IMR-90 (cell line): Measurements from ENCODE around the gene RBPJ. TPM values are rescaled to one million over a fixed set of nuclear protein-coding genes. Genes with fewer than 3 reads are reported as not detected.

Source experiments
- ATAC-seq: fragments of 200-7000 bp; cut with Tn5 transposase; 2 replicates; pipeline ENCODE4 v1.9.1; 2020; ENCODE audit warnings: low read depth, mild to moderate bottlenecking, moderate library complexity
- BruUV-seq: library from RNA; stranded (reverse); fragments of 400-500 nt; replicated peaks from 2 replicates; lab custom pipeline; 2021; lab: Mats Ljungman, UMichigan
- CTCF ChIA-PET: fragments of 300-600 bp; formaldehyde crosslinking; extraction: SDS; loops from one replicate; lab custom pipeline; 2021; ENCODE audit warnings: antibody characterized with exemption; lab: Yijun Ruan, JAX
- POLR2A ChIA-PET: fragments of 300-600 bp; sonication (Branson Sonifier 250); formaldehyde crosslinking; loops from one replicate; lab custom pipeline; 2022; ENCODE audit warnings: antibody characterized with exemption; ENCODE audit not compliant: unreplicated experiment; lab: Charles Lee
- DNase-seq: peaks from one replicate; pipeline ENCODE4 v3.0.0; 2013
- H2AFZ ChIP-seq: replicated peaks from 2 replicates; pipeline ENCODE3; 2013; ENCODE audit warnings: low read length, mild to moderate bottlenecking; ENCODE audit not compliant: poor library complexity
- H2AK5ac ChIP-seq: 2 replicates; pipeline ENCODE4 v1.6.1; 2013; ENCODE audit warnings: low read depth, low read length, inconsistent platforms
- H2AK9ac ChIP-seq: replicated peaks from 2 replicates; pipeline ENCODE3; 2013; ENCODE audit warnings: mild to moderate bottlenecking, low read depth, low read length, moderate library complexity; ENCODE audit not compliant: poor library complexity
- H2BK120ac ChIP-seq: 2 replicates; pipeline ENCODE4 v1.6.1; 2013; ENCODE audit warnings: low read depth, low read length, inconsistent platforms
- H2BK15ac ChIP-seq: 3 replicates; pipeline ENCODE4 v1.6.1; 2013; ENCODE audit warnings: low read depth, low read length, inconsistent platforms
- H2BK20ac ChIP-seq: 2 replicates; pipeline ENCODE4 v1.6.1; 2013; ENCODE audit warnings: low read depth, mild to moderate bottlenecking, inconsistent platforms, low read length, moderate library complexity
- H2BK5ac ChIP-seq: 2 replicates; pipeline ENCODE4 v1.6.1; 2013; ENCODE audit warnings: mild to moderate bottlenecking, low read depth, low read length, inconsistent platforms; ENCODE audit not compliant: poor library complexity, severe bottlenecking
- H3K14ac ChIP-seq: replicated peaks from 2 replicates; pipeline ENCODE4 v1.6.1; 2013; ENCODE audit warnings: low read depth, low read length, inconsistent platforms
- H3K18ac ChIP-seq: 2 replicates; pipeline ENCODE4 v1.6.1; 2013; ENCODE audit warnings: low read depth, low read length, control low read depth
- H3K23ac ChIP-seq: 2 replicates; pipeline ENCODE4 v1.6.1; 2013; ENCODE audit warnings: low read depth, low read length, inconsistent platforms
- H3K27ac ChIP-seq: 2 replicates; pipeline ENCODE4 v1.5.1; 2013; ENCODE audit warnings: mild to moderate bottlenecking, control low read depth, low read length; ENCODE audit not compliant: insufficient read depth
- H3K27me3 ChIP-seq: 2 replicates; pipeline ENCODE4 v1.6.1; 2013; ENCODE audit warnings: low read length; ENCODE audit not compliant: control insufficient read depth, insufficient read depth
- H3K36me3 ChIP-seq: 2 replicates; pipeline ENCODE4 v1.6.1; 2013; ENCODE audit warnings: low read length, mixed read lengths; ENCODE audit not compliant: control insufficient read depth, insufficient read depth
- H3K4ac ChIP-seq: 2 replicates; pipeline ENCODE4 v1.6.1; 2013; ENCODE audit warnings: low read depth, low read length, inconsistent platforms
- H3K4me1 ChIP-seq: 2 replicates; pipeline ENCODE4 v1.6.1; 2013; ENCODE audit warnings: low read length, mixed read lengths; ENCODE audit not compliant: control insufficient read depth, insufficient read depth
- H3K4me2 ChIP-seq: 2 replicates; pipeline ENCODE4 v1.6.1; 2013; ENCODE audit warnings: low read depth, mild to moderate bottlenecking, control low read depth, low read length, moderate library complexity
- H3K4me3 ChIP-seq: 2 replicates; pipeline ENCODE4 v1.5.1; 2013; ENCODE audit warnings: low read depth, mild to moderate bottlenecking, control low read depth, low read length, moderate library complexity; ENCODE audit not compliant: insufficient read depth
- H3K56ac ChIP-seq: 2 replicates; pipeline ENCODE4 v1.6.1; 2013; ENCODE audit warnings: low read length, inconsistent platforms; ENCODE audit not compliant: insufficient read depth; ENCODE audit errors: extremely low read depth
- H3K79me1 ChIP-seq, 2 experiments: 2 replicates each; pipeline ENCODE4 v1.6.1; 2013; ENCODE audit warnings: low read length in 2 of 2, inconsistent platforms in 1 of 2, low read depth in 1 of 2
- H3K9ac ChIP-seq: 2 replicates; pipeline ENCODE4 v1.6.1; 2013; ENCODE audit warnings: low read depth, low read length, control low read depth
- H3K9me1 ChIP-seq: 2 replicates; pipeline ENCODE4 v1.6.1; 2013; ENCODE audit warnings: low read length, inconsistent platforms; ENCODE audit not compliant: insufficient read depth
- H3K9me3 ChIP-seq: 2 replicates; pipeline ENCODE4 v1.6.1; 2013; ENCODE audit warnings: low read length; ENCODE audit not compliant: control insufficient read depth, insufficient read depth
- H4K20me1 ChIP-seq: 2 replicates; pipeline ENCODE4 v1.6.1; 2013; ENCODE audit warnings: low read length, inconsistent platforms; ENCODE audit not compliant: insufficient read depth
- H4K5ac ChIP-seq: 2 replicates; pipeline ENCODE4 v1.6.1; 2013; ENCODE audit warnings: mild to moderate bottlenecking, low read depth, low read length, control low read depth
- H4K8ac ChIP-seq, 2 experiments: 2 replicates each; pipeline ENCODE4 v1.6.1; 2013; ENCODE audit warnings: low read depth in 2 of 2, low read length in 2 of 2, control low read depth in 1 of 2, inconsistent platforms in 1 of 2
- H4K91ac ChIP-seq: 2 replicates; pipeline ENCODE4 v1.6.1; 2013; ENCODE audit warnings: low read depth, low read length, inconsistent platforms; ENCODE audit not compliant: insufficient read depth
- BHLHE40 ChIP-seq: fragments of 150-350 bp; IDR thresholded peaks from 2 replicates; pipeline ENCODE4 v1.6.1; 2016; ENCODE audit warnings: mild to moderate bottlenecking, low read depth, low read length
- FOS ChIP-seq: fragments of 150-350 bp; IDR thresholded peaks from 2 replicates; pipeline ENCODE4 v1.6.1; 2016; ENCODE audit warnings: low read depth, low read length
- MAFK ChIP-seq: IDR thresholded peaks from 2 replicates; pipeline ENCODE4 v1.6.1; 2012; ENCODE audit warnings: low read depth, low read length, improper control_type of control experiment
- MAZ ChIP-seq: IDR thresholded peaks from 2 replicates; pipeline ENCODE4 v1.6.1; 2012; ENCODE audit warnings: low read depth, mild to moderate bottlenecking, low read length, improper control_type of control experiment, moderate library complexity, borderline replicate concordance
- MXI1 ChIP-seq: IDR thresholded peaks from 2 replicates; pipeline ENCODE4 v1.6.1; 2012; ENCODE audit warnings: low read depth, mild to moderate bottlenecking, low read length, moderate library complexity, borderline replicate concordance
- RAD21 ChIP-seq: IDR thresholded peaks from 2 replicates; pipeline ENCODE4 v1.6.1; 2012; ENCODE audit warnings: low read length, improper control_type of control experiment
- RFX5 ChIP-seq: IDR thresholded peaks from 2 replicates; pipeline ENCODE4 v1.8.0; 2012; ENCODE audit warnings: low read depth, mild to moderate bottlenecking, low read length, moderate library complexity
- WGBS, 2 experiments: methylation state at CpG; one replicate each; pipeline versions ENCODE4 v1.1.5 to v1.1.7; 2013; ENCODE audit warnings: missing lambda C conversion rate in 2 of 2; ENCODE audit not compliant: insufficient read length in 1 of 2; ENCODE audit errors: extremely low coverage in 2 of 2; 5-methylcytosine and 5-hydroxymethylcytosine counted together
- dilution Hi-C: fragments of 300-500 bp; cut with HindIII; formaldehyde crosslinking; loops from one replicate; pipeline ENCODE4 v1.14.3; 2018; ENCODE audit warnings: low sequenced_read_pairs; ENCODE audit not compliant: unreplicated experiment
- in situ Hi-C: fragments of 300-500 bp; cut with MboI; formaldehyde crosslinking; loops from 3 replicates; pipeline ENCODE4 v1.14.3; 2019; ENCODE audit warnings: low sequenced_read_pairs, inconsistent platforms, mixed read lengths
- intact Hi-C: fragments of 100-400 bp; cut with micrococcal nuclease; formaldehyde crosslinking; loops from 2 replicates; pipeline ENCODE4 v1.10.0; 2022
- polyA plus RNA-seq, 3 experiments: library from polyadenylated mRNA; depleted of rRNA; stranded (reverse); fragments of >200 nt; gene quantifications; 2 replicates each; pipeline ENCODE4 v1.2.3, GENCODE V29; 2012; ENCODE audit warnings: low replicate concordance in 1 of 3
- total RNA-seq: library from RNA; depleted of rRNA; stranded (reverse); fragments of >200 nt; gene quantifications from 2 replicates; pipeline ENCODE4 v1.2.3, GENCODE V29; 2012

The RBPJ gene
- total and polyA plus RNA-seq, 2 of the 4 experiments (the other 2 are of a cell fraction), result 50.3 to 148 TPM

DNA sequence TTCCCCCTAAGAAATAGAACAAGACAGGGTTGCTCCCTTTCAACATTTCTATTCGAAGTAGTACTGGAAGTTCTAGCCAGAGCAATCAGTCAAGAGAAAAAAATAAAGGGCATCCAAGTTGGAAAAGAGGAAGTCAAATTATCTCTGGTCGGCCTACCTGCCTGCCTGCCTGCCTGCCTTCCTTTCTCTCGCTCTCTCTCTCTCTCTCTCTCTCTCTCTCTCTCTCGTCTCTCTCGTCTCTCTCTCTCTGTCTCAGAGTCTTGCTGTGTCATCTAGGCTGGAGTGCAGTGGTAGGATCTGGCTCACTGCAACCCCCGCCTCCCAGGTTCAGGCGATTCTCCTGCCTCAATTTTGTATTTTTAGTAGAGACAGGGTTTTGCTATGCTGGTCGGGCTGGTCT lies 126.6 kb downstream of the RBPJ start:
- dilution Hi-C loops, result no loop called here
- Histone ChIP-seq H3K9me3 (peaks cover 3% of the 10 kb centered on the region; the same call in 1 of the 2 replicates), H2BK20ac (no peak overlapping the region), H4K5ac (no peak overlapping the region), H3K4ac (no peak overlapping the region), H2AK9ac (no peak overlapping the region), H3K79me1 (no peaks in the 10 kb centered on the region), H2AFZ (no peak overlapping the region), H3K9me1 (no peaks in the 10 kb centered on the region), H2BK120ac (no peak overlapping the region), H3K27me3 (no peaks in the 10 kb centered on the region), H3K27ac (no peak overlapping the region), H3K36me3 (no peaks in the 10 kb centered on the region), H2BK15ac (no peak overlapping the region), H2AK5ac (no peak overlapping the region), H3K9ac (no peak overlapping the region), H2BK5ac (no peak overlapping the region), H4K91ac (no peak overlapping the region), H4K8ac (no peak overlapping the region), H3K18ac (no peak overlapping the region), H3K23ac (no peak overlapping the region), H3K56ac (no peak overlapping the region), H3K4me1 (no peaks in the 10 kb centered on the region), H3K14ac (no peak overlapping the region), H3K4me2 (no peak overlapping the region), H3K4me3 (no peak overlapping the region), H4K20me1 (no peaks in the 10 kb centered on the region)
- intact Hi-C loops, result no loop called here
- ChIA-PET CTCF (interaction anchor here (0.6 kb wide), 1 partner anchor 11 kb away, joined by 3 read pairs; no protein-coding TSS in a partner anchor), POLR2A (no interaction called here)
- TF ChIP-seq RFX5 (no peak), BHLHE40 (no peak), MXI1 (no peak), RAD21 (no peak), MAFK (no peak), MAZ (no peak), FOS (no peak)
- in situ Hi-C loops, result no loop called here
- ATAC-seq, result no peak
- BruUV-seq, result no TSS peak
- no peak for DNase-seq
- WGBS, 2 experiments, result no CpG with 5 or more reads among the region's 8 CpGs
